Measurements from ENCODE around the gene DZIP1.

- no peak for TF ChIP-seq CTCF (IDR thresholded peaks at IDR 0.05; ENCODE audit: low read length)
- no peak for TF ChIP-seq EZH2 (IDR thresholded peaks at IDR 0.05; ENCODE audit: borderline replicate concordance, low read length)
Measured at GRCh38 chr13:95678967-95679366, 34.5 kb upstream of the DZIP1 start.
